Progenitor cell of endocrine pancreas (in vitro differentiated cells): Measurements from ENCODE around the gene WFIKKN1. TPM values are rescaled to one million over a fixed set of nuclear protein-coding genes. Genes with fewer than 3 reads are reported as not detected.
A peak's percentile ranks its signal among the peaks of the same experiment; 100 is the strongest.

Source experiments
- DNase-seq: peaks from one replicate; pipeline ENCODE4 v3.0.0; 2021; ENCODE audit warnings: low spot score; ENCODE audit not compliant: unreplicated experiment
- H3K27ac Mint-ChIP-seq: 2 replicates; pipeline ENCODE4 v1.8.0; 2021; ENCODE audit warnings: mild to moderate bottlenecking, moderate library complexity, mixed read lengths
- H3K27me3 Mint-ChIP-seq: 2 replicates; pipeline ENCODE4 v1.8.0; 2021; ENCODE audit warnings: mixed read lengths
- H3K36me3 Mint-ChIP-seq: 2 replicates; pipeline ENCODE4 v1.8.0; 2022; ENCODE audit warnings: mixed read lengths; ENCODE audit not compliant: insufficient read depth
- H3K4me1 Mint-ChIP-seq: 2 replicates; pipeline ENCODE4 v1.8.0; 2021; ENCODE audit warnings: low read depth, mixed read lengths
- H3K4me3 Mint-ChIP-seq: 2 replicates; pipeline ENCODE4 v1.8.0; 2021; ENCODE audit warnings: low read depth, mild to moderate bottlenecking, moderate library complexity, mixed read lengths
- H3K9me3 Mint-ChIP-seq: 2 replicates; pipeline ENCODE4 v1.8.0; 2021; ENCODE audit warnings: low read depth, mixed read lengths
- total RNA-seq: library from RNA; stranded (reverse); gene quantifications from 2 replicates; pipeline ENCODE4 v1.2.1, GENCODE V29; 2021
- TF ChIP-seq, protein P1 (sequence below): fragments of 200-600 bp; sonication (generic); IDR thresholded peaks from one replicate; pipeline ENCODE4 v1.5.0; 2021; ENCODE audit warnings: antibody characterized with exemption, mild to moderate bottlenecking; ENCODE audit not compliant: unreplicated experiment

The WFIKKN1 gene
- total RNA-seq, 1 donor from 2014 or later, result 42.8 TPM

- no peaks in the 10 kb centered on the region for H3K27me3 Mint-ChIP-seq
- no peaks in the 10 kb centered on the region for H3K36me3 Mint-ChIP-seq
- no peaks in the 10 kb centered on the region for H3K9me3 Mint-ChIP-seq
- DNase-seq, result no peak
- no peak overlapping the region for H3K27ac Mint-ChIP-seq
- TF ChIP-seq, protein P1, sequence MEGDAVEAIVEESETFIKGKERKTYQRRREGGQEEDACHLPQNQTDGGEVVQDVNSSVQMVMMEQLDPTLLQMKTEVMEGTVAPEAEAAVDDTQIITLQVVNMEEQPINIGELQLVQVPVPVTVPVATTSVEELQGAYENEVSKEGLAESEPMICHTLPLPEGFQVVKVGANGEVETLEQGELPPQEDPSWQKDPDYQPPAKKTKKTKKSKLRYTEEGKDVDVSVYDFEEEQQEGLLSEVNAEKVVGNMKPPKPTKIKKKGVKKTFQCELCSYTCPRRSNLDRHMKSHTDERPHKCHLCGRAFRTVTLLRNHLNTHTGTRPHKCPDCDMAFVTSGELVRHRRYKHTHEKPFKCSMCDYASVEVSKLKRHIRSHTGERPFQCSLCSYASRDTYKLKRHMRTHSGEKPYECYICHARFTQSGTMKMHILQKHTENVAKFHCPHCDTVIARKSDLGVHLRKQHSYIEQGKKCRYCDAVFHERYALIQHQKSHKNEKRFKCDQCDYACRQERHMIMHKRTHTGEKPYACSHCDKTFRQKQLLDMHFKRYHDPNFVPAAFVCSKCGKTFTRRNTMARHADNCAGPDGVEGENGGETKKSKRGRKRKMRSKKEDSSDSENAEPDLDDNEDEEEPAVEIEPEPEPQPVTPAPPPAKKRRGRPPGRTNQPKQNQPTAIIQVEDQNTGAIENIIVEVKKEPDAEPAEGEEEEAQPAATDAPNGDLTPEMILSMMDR, result no peak
- peak overlapping the region; percentile 76 for H3K4me3 Mint-ChIP-seq
- H3K4me1 Mint-ChIP-seq, result peaks cover 2% of the 10 kb centered on the region
Measured at GRCh38 chr16:668519-669171, 37.9 kb downstream of the WFIKKN1 start.

DNA sequence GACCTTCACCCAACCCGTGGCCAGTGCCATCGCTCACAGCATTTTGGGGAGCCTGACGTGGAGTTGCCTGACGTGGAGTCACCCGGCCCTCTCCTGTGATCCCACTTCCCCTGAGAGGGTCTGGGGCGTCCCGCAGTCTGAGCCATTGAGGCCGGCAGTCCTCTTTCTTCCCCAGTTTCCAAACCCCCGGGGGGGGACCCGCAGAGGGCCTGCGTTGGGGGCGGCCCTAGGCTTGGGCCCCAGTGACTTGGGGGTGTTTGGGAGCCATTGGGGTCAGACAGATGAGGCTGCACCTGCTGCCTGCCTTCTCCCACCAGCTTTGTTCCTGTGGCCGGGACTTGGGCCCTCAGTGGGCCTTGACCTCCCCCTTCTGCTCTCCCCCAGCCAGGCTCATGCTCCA lies 38.9 kb downstream of the WFIKKN1 start:
- TF ChIP-seq, protein P1, result no peak
- no peaks in the 10 kb centered on the region for H3K27me3 Mint-ChIP-seq
- H3K4me3 Mint-ChIP-seq, result peak overlapping the region; percentile 60
- peaks cover 2% of the 10 kb centered on the region for H3K4me1 Mint-ChIP-seq
- DNase-seq, result no peak
- H3K9me3 Mint-ChIP-seq, result no peaks in the 10 kb centered on the region
- H3K27ac Mint-ChIP-seq, result no peak overlapping the region
- no peaks in the 10 kb centered on the region for H3K36me3 Mint-ChIP-seq

DNA sequence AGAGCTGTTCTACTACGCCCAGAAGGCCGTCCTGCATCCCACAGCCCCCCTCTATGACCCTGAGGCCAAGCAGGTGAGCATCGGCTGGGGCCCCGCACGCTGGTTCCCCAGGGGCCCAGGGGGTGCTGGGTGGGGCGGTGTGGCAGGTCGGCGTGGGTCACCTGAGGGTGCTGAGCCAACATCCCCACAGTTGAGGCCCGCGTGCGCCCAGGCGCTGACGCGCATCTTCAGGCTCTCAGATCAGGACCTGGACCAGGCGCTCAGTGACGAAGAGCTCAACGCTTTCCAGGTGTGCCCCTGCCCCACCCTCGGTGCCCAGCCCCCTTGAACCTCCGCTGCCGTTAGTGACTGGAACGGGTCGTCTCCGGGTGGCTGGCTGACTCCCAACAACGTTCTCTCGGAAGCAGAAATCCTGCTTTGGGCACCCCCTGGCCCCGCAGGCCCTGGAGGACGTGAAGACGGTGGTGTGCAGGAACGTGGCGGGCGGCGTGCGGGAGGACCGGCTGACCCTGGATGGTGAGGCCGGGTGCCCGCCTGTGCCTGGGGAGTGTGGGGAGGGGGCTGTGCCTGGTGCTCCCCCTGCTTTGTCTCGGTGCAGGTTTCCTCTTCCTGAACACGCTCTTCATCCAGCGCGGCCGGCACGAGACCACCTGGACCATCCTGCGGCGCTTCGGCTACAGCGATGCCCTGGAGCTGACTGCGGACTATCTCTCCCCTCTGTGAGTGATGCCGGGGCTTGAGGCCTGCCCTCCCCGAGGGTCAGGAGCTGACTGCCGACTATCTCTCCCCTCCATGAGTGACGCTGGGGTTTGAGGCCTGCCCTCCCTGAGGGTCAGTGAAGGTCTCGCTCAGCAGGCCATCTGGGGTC lies 39.9 kb downstream of the WFIKKN1 start:
- Mint-ChIP-seq H3K27ac (no peak overlapping the region), H3K4me1 (peaks cover 2% of the 10 kb centered on the region), H3K36me3 (no peaks in the 10 kb centered on the region), H3K9me3 (no peaks in the 10 kb centered on the region), H3K27me3 (peaks cover 4% of the 10 kb centered on the region), H3K4me3 (no peak overlapping the region)
- DNase-seq, result no peak
- TF ChIP-seq, protein P1, result no peak

DNA sequence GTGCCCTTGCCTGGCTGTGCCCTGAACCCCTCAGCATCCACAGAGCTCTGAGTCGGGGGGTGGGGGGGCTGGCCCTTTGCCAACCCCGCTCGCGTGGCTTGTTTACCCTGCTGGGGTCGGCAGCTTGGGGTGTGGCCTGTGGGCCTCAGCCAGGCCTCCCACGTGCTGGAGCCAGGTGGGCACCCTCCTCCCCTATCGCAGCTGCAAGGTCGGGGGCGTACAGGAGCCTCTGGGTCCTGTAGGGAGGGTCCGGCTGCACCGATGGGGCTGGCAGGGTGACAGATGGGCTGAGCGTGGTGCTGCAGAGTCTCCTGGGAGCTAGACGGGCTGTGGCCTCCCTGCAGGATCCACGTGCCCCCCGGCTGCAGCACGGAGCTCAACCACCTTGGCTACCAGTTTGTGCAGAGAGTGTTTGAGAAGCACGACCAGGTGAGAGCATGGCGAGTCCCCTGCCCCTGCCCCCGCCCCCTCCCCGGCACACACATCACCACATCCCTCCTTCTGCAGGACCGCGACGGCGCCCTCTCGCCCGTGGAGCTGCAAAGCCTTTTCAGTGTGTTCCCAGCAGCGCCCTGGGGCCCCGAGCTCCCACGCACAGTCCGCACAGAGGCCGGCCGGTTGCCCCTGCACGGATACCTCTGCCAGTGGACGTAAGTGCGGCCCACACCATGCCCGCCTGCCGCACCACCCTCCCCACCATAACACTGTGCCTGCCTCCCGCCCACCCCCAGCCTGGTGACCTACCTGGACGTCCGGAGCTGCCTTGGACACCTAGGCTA lies 40.8 kb downstream of the WFIKKN1 start:
- no peak overlapping the region for H3K27ac Mint-ChIP-seq
- no peaks in the 10 kb centered on the region for H3K9me3 Mint-ChIP-seq
- DNase-seq, result no peak
- H3K27me3 Mint-ChIP-seq, result peaks cover 4% of the 10 kb centered on the region
- H3K36me3 Mint-ChIP-seq, result no peaks in the 10 kb centered on the region
- no peak overlapping the region for H3K4me3 Mint-ChIP-seq
- H3K4me1 Mint-ChIP-seq, result peaks cover 2% of the 10 kb centered on the region
- TF ChIP-seq, protein P1, result no peak

- Mint-ChIP-seq H3K9me3 (no peaks in the 10 kb centered on the region), H3K27me3 (peaks cover 4% of the 10 kb centered on the region), H3K36me3 (no peaks in the 10 kb centered on the region), H3K4me3 (no peak overlapping the region), H3K27ac (no peak overlapping the region), H3K4me1 (peaks cover 2% of the 10 kb centered on the region)
- no peak for DNase-seq
- TF ChIP-seq, protein P1, result no peak
Measured at GRCh38 chr16:672371-672770, 41.6 kb downstream of the WFIKKN1 start.
